Activated CD4-positive, alpha-beta T cell treated with anti-CD3 and anti-CD28 coated beads, Interleukin-2, amount 10 ng/mL, durations not matched to agents 24 days and 14 days (primary cell): ENCODE results near the gene STAG1. TPM values are rescaled to one million over a fixed set of nuclear protein-coding genes. Genes with fewer than 3 reads are reported as not detected.
"Not testable (repeated sequence)": the region's sequence is repeated elsewhere in the genome, so short reads cannot be mapped to it uniquely, and the experiment has no call there.

Experiments
- DNase-seq: peaks from one replicate; pipeline ENCODE4 v3.0.0; 2022
- H3K27ac Mint-ChIP-seq: one replicate; pipeline ENCODE4 v1.8.0; 2022; ENCODE audit warnings: mild to moderate bottlenecking, mixed read lengths
- H3K27me3 Mint-ChIP-seq: one replicate; pipeline ENCODE4 v1.8.0; 2022; ENCODE audit warnings: mixed read lengths
- H3K36me3 Mint-ChIP-seq: one replicate; pipeline ENCODE4 v1.8.0; 2022; ENCODE audit warnings: low read depth, mild to moderate bottlenecking, mixed read lengths
- H3K4me1 Mint-ChIP-seq: one replicate; pipeline ENCODE4 v1.8.0; 2021; ENCODE audit warnings: mixed read lengths
- H3K4me3 Mint-ChIP-seq: one replicate; pipeline ENCODE4 v1.8.0; 2022; ENCODE audit warnings: mild to moderate bottlenecking, moderate library complexity, mixed read lengths
- H3K9me3 Mint-ChIP-seq: one replicate; pipeline ENCODE4 v1.8.0; 2021; ENCODE audit warnings: mixed read lengths
- intact Hi-C: fragments of 100-400 bp; cut with micrococcal nuclease; formaldehyde crosslinking; loops from one replicate; pipeline ENCODE4 v1.15.1; 2023
- total RNA-seq: library from RNA; stranded (reverse); gene quantifications from 2 replicates; pipeline ENCODE4 v1.2.3, GENCODE V29; 2022

The STAG1 gene
- total RNA-seq, 1 donor from 2014 or later, result 46.2 TPM

GRCh38 chr3:136752422-136753325, 496 bp upstream of the STAG1 start:
- Mint-ChIP-seq H3K4me3 (peak overlapping the region; percentile 81), H3K27ac (peak overlapping the region; percentile 95), H3K9me3 (no peaks in the 10 kb centered on the region), H3K4me1 (peaks cover 34% of the 10 kb centered on the region), H3K27me3 (no peaks in the 10 kb centered on the region), H3K36me3 (no peaks in the 10 kb centered on the region)
- intact Hi-C loops, result loop anchor here (1.0 to 5.0 kb wide), 12 partner anchors 34 to 677 kb away; partner anchors contain the start of genes MSL2, NCK1 and PCCB
- DNase-seq, result peak; percentile 100

- DNase-seq, result peak; percentile 90
- H3K4me1 Mint-ChIP-seq, result peaks cover 35% of the 10 kb centered on the region
- no peaks in the 10 kb centered on the region for H3K27me3 Mint-ChIP-seq
- H3K27ac Mint-ChIP-seq, result peak overlapping the region; percentile 95
- H3K4me3 Mint-ChIP-seq, result peak overlapping the region; percentile 81
- no peaks in the 10 kb centered on the region for H3K9me3 Mint-ChIP-seq
- no peaks in the 10 kb centered on the region for H3K36me3 Mint-ChIP-seq
- intact Hi-C loops, result loop anchor here (1.0 to 5.0 kb wide), 10 partner anchors 35 to 555 kb away; partner anchors contain the start of genes MSL2, NCK1 and PCCB
Measured at GRCh38 chr3:136751316-136752171, 634 bp downstream of the STAG1 start.

- H3K9me3 Mint-ChIP-seq, result no peaks in the 10 kb centered on the region
- no peak for DNase-seq
- intact Hi-C loops, result loop anchor here (1.0 to 5.0 kb wide), 4 partner anchors 155 to 399 kb away; no protein-coding TSS in a partner anchor
- no peaks in the 10 kb centered on the region for H3K27me3 Mint-ChIP-seq
- peak overlapping the region; percentile 92 for H3K27ac Mint-ChIP-seq
- peaks cover 40% of the 10 kb centered on the region for H3K4me1 Mint-ChIP-seq
- H3K4me3 Mint-ChIP-seq, result peak overlapping the region; percentile 81
- H3K36me3 Mint-ChIP-seq, result no peaks in the 10 kb centered on the region
Measured at GRCh38 chr3:136750897-136751315, 1.3 kb downstream of the STAG1 start.

- no peaks in the 10 kb centered on the region for H3K36me3 Mint-ChIP-seq
- H3K4me1 Mint-ChIP-seq, result peaks cover 43% of the 10 kb centered on the region
- peak overlapping the region; percentile 81 for H3K4me3 Mint-ChIP-seq
- H3K27me3 Mint-ChIP-seq, result no peaks in the 10 kb centered on the region
- intact Hi-C loops, result loop anchor here (1.0 to 5.0 kb wide), 4 partner anchors 154 to 398 kb away; no protein-coding TSS in a partner anchor
- peak; percentile 73 for DNase-seq
- peak overlapping the region; percentile 92 for H3K27ac Mint-ChIP-seq
- H3K9me3 Mint-ChIP-seq, result no peaks in the 10 kb centered on the region
Measured at GRCh38 chr3:136750209-136750896, 1.8 kb downstream of the STAG1 start.

- not testable (repeated sequence) for DNase-seq, H3K9me3 Mint-ChIP-seq, H3K27me3 Mint-ChIP-seq, H3K36me3 Mint-ChIP-seq
- H3K27ac Mint-ChIP-seq, result peak overlapping the region; percentile 92
- peaks cover 42% of the 10 kb centered on the region for H3K4me1 Mint-ChIP-seq
- intact Hi-C loops, result loop anchor here (1.0 to 5.0 kb wide), 4 partner anchors 153 to 397 kb away; no protein-coding TSS in a partner anchor
- peak overlapping the region; percentile 81 for H3K4me3 Mint-ChIP-seq
Measured at GRCh38 chr3:136749602-136750001, 2.6 kb downstream of the STAG1 start.

- Mint-ChIP-seq H3K27ac (peak overlapping the region; percentile 22), H3K4me3 (peak overlapping the region; percentile 36), H3K27me3 (no peaks in the 10 kb centered on the region), H3K4me1 (peaks cover 37% of the 10 kb centered on the region), H3K9me3 (no peaks in the 10 kb centered on the region), H3K36me3 (peaks cover 5% of the 10 kb centered on the region)
- intact Hi-C loops, result no loop called here
- DNase-seq, result no peak
Measured at GRCh38 chr3:136749091-136749490, 3.1 kb downstream of the STAG1 start.

- Mint-ChIP-seq H3K4me1 (peaks cover 29% of the 10 kb centered on the region), H3K9me3 (no peaks in the 10 kb centered on the region), H3K36me3 (peaks cover 18% of the 10 kb centered on the region), H3K27me3 (no peaks in the 10 kb centered on the region), H3K27ac (no peak overlapping the region), H3K4me3 (no peak overlapping the region)
- DNase-seq, result no peak
- intact Hi-C loops, result no loop called here
Measured at GRCh38 chr3:136745916-136746315, 6.3 kb downstream of the STAG1 start.

GRCh38 chr3:136741063-136741462, 11.1 kb downstream of the STAG1 start:
- Mint-ChIP-seq H3K9me3 (no peaks in the 10 kb centered on the region), H3K27ac (no peak overlapping the region), H3K27me3 (no peaks in the 10 kb centered on the region), H3K4me1 (peaks cover 17% of the 10 kb centered on the region), H3K36me3 (peaks cover 25% of the 10 kb centered on the region), H3K4me3 (no peak overlapping the region)
- DNase-seq, result no peak
- intact Hi-C loops, result no loop called here

GRCh38 chr3:136740351-136740958, 11.7 kb downstream of the STAG1 start:
- H3K4me3 Mint-ChIP-seq, result no peak overlapping the region
- intact Hi-C loops, result no loop called here
- no peaks in the 10 kb centered on the region for H3K9me3 Mint-ChIP-seq
- no peak for DNase-seq
- peaks cover 25% of the 10 kb centered on the region for H3K36me3 Mint-ChIP-seq
- peaks cover 13% of the 10 kb centered on the region for H3K4me1 Mint-ChIP-seq
- no peaks in the 10 kb centered on the region for H3K27me3 Mint-ChIP-seq
- no peak overlapping the region for H3K27ac Mint-ChIP-seq

GRCh38 chr3:136736950-136737349, 15.2 kb downstream of the STAG1 start:
- H3K4me3 Mint-ChIP-seq, H3K27ac Mint-ChIP-seq, intact Hi-C loops, H3K9me3 Mint-ChIP-seq, DNase-seq, H3K27me3 Mint-ChIP-seq: not testable (repeated sequence)
- peaks cover 24% of the 10 kb centered on the region for H3K4me1 Mint-ChIP-seq
- H3K36me3 Mint-ChIP-seq, result peaks cover 11% of the 10 kb centered on the region

GRCh38 chr3:136735103-136735502, 17.1 kb downstream of the STAG1 start:
- intact Hi-C loops, result no loop called here
- DNase-seq, result no peak
- Mint-ChIP-seq H3K27me3 (no peaks in the 10 kb centered on the region), H3K9me3 (no peaks in the 10 kb centered on the region), H3K4me1 (peaks cover 33% of the 10 kb centered on the region), H3K4me3 (no peak overlapping the region), H3K36me3 (peaks cover 6% of the 10 kb centered on the region), H3K27ac (no peak overlapping the region)

GRCh38 chr3:136734382-136735070, 17.7 kb downstream of the STAG1 start:
- Mint-ChIP-seq H3K4me1 (peaks cover 33% of the 10 kb centered on the region), H3K4me3 (no peak overlapping the region), H3K9me3 (no peaks in the 10 kb centered on the region), H3K36me3 (peaks cover 5% of the 10 kb centered on the region), H3K27ac (no peak overlapping the region), H3K27me3 (no peaks in the 10 kb centered on the region)
- intact Hi-C loops, result no loop called here
- no peak for DNase-seq
